Muscle layer of colon (tissue), 2 donors: ENCODE data around the gene NQO1.
"Not testable (repeated sequence)": the region's sequence is repeated elsewhere in the genome, so short reads cannot be mapped to it uniquely, and the experiment has no call there.

Experiments used
- H3K27ac ChIP-seq: one replicate; pipeline ENCODE4 v1.7.0; 2013; ENCODE audit warnings: low read depth, mild to moderate bottlenecking, low read length, moderate library complexity
- H3K27me3 ChIP-seq, 2 donors: one replicate each; pipeline ENCODE4 v1.7.0; 2013; ENCODE audit warnings: low read length in 2 of 2, mild to moderate bottlenecking in 2 of 2; ENCODE audit not compliant: insufficient read depth in 2 of 2, control insufficient read depth in 1 of 2
- H3K36me3 ChIP-seq: one replicate; pipeline ENCODE4 v1.7.0; 2013; ENCODE audit warnings: mild to moderate bottlenecking, low read length; ENCODE audit not compliant: insufficient read depth
- H3K4me1 ChIP-seq: one replicate; pipeline ENCODE4 v1.7.0; 2013; ENCODE audit warnings: mild to moderate bottlenecking, low read length; ENCODE audit not compliant: insufficient read depth
- H3K4me3 ChIP-seq, 2 donors: one replicate each; pipeline ENCODE4 v1.7.0; 2013; ENCODE audit warnings: low read length in 2 of 2, low read depth in 1 of 2, mild to moderate bottlenecking in 1 of 2, moderate library complexity in 1 of 2
- H3K9ac ChIP-seq: one replicate; pipeline ENCODE4 v1.7.0; 2013; ENCODE audit warnings: low read length
- H3K9me3 ChIP-seq: one replicate; pipeline ENCODE4 v1.7.0; 2013; ENCODE audit warnings: mild to moderate bottlenecking, low read length
- donor health status: abdominal sarcoma.
- donor health status: Adenocarcinoma of cecum.

Gene NQO1

DNA sequence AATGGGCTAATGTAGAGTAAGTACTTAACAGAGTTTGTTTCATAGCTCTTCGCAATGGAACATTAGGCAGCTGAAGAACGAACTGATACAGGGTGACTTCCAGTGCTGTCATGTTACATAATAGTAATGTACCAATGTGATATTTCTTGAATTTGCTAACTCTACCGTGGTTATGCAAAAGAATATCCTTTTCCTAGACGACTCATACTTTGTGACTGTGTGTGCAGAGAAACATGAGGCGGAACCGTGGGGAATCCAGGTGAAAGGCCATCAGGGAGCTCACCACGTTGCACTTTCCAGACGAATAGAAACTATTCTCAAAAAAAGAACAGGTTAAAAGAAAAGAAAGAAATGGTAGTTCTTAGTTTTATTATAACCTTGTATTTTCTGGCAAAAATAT, 15.2 kb upstream of the NQO1 start:
- Histone ChIP-seq H3K4me3 (no peak overlapping the region), H3K9me3 (no peaks in the 10 kb centered on the region), H3K27me3 (no peaks in the 10 kb centered on the region), H3K4me1 (no peaks in the 10 kb centered on the region), H3K36me3 (peaks cover 54% of the 10 kb centered on the region), H3K27ac (no peak overlapping the region), H3K9ac (no peak overlapping the region)

DNA sequence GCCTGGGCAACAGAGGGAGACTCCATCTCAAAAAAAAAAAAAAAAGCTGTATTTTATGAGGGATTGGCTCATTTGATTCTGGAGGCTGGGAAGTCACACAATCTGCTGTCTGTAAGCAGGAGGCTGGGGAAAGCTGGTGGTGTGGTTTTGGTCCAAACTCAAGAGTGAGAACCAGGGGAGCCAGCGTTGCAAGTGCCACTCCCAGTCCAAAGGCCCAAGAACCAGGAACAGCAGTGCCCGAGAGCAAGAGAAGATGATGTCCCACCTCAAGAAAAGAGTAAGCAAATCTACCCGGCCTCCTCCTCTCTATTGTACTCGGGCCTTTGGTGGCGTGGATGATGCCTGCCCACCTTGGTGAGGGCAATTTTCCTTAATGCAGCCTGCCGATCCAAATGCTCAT, 5.7 kb upstream of the NQO1 start:
- no peak overlapping the region for H3K4me3 ChIP-seq
- H3K4me1 ChIP-seq = peaks cover 6% of the 10 kb centered on the region
- H3K27me3 ChIP-seq = no peaks in the 10 kb centered on the region
- H3K9ac ChIP-seq = no peak overlapping the region
- no peaks in the 10 kb centered on the region for H3K9me3 ChIP-seq
- H3K27ac ChIP-seq = no peak overlapping the region
- no peaks in the 10 kb centered on the region for H3K36me3 ChIP-seq

- not testable (repeated sequence) for H3K4me3 ChIP-seq, H3K9me3 ChIP-seq, H3K9ac ChIP-seq, H3K27ac ChIP-seq, H3K27me3 ChIP-seq, H3K36me3 ChIP-seq
- peaks cover 11% of the 10 kb centered on the region for H3K4me1 ChIP-seq
Observed at GRCh38 chr16:69731280-69731679, 4.9 kb upstream of the NQO1 start.

- not testable (repeated sequence) for H3K9me3 ChIP-seq, H3K9ac ChIP-seq, H3K27ac ChIP-seq, H3K4me3 ChIP-seq, H3K27me3 ChIP-seq, H3K36me3 ChIP-seq
- peaks cover 14% of the 10 kb centered on the region for H3K4me1 ChIP-seq
Observed at GRCh38 chr16:69729030-69729429, 2.7 kb upstream of the NQO1 start.

- H3K27ac ChIP-seq = no peak overlapping the region
- no peak overlapping the region for H3K9ac ChIP-seq
- H3K36me3 ChIP-seq = no peaks in the 10 kb centered on the region
- no peaks in the 10 kb centered on the region for H3K9me3 ChIP-seq
- no peaks in the 10 kb centered on the region for H3K27me3 ChIP-seq
- peaks cover 14% of the 10 kb centered on the region for H3K4me1 ChIP-seq
- no peak overlapping the region for H3K4me3 ChIP-seq
Observed at GRCh38 chr16:69727916-69728270, 1.5 kb upstream of the NQO1 start.

DNA sequence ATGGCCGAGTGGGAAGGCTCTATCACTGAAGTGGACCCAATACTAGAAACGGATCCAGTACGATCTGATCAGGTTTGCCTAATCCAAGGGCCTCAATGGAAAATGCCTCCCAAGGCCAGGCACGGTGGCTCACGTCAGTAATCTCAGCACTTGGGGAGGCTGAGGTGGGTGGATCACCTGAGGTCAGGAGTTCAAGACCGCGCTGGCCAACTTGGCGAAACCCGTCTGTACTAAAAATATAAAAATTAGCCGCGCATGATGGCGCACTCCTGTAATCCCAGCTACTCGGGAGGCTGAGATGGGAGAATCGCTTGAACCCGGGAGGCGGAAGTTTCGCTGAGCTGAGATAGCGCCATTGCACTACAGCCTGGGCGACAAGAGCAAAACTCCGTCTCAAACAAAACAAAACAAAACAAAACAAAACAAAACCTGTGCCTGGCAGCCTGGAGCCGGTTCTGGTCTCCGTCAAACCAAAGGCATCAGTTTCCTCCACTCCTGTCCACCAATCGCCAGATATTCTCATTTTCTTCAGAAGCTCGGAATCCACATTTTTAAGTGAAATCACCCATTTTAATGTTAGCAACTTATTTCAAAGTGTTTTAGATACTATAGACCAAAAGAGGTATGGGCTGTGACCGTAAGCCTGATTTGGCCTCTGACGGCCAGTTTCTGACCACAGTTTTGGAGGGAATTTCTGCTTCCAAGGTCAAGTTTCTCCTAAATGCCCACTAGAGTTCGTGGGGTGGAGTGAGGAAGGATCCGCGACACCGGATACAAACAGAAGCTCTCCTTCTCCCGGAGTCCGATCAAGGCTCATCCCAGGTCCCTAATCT, 664 bp downstream of the NQO1 start:
- H3K4me3 ChIP-seq = peak overlapping the region; percentile 45 to 70
- H3K4me1 ChIP-seq = peaks cover 14% of the 10 kb centered on the region
- peak overlapping the region; percentile 44 for H3K9ac ChIP-seq
- H3K27me3 ChIP-seq = no peaks in the 10 kb centered on the region
- H3K9me3 ChIP-seq = no peaks in the 10 kb centered on the region
- H3K27ac ChIP-seq = peak overlapping the region; percentile 48
- H3K36me3 ChIP-seq = no peaks in the 10 kb centered on the region

- no peak overlapping the region for H3K9ac ChIP-seq
- no peak overlapping the region for H3K4me3 ChIP-seq
- peaks cover 14% of the 10 kb centered on the region for H3K4me1 ChIP-seq
Observed at GRCh38 chr16:69724981-69725479, 1.3 kb downstream of the NQO1 start.

GRCh38 chr16:69724414-69724873, 1.9 kb downstream of the NQO1 start:
- H3K4me1 ChIP-seq = peaks cover 14% of the 10 kb centered on the region
- no peak overlapping the region for H3K9ac ChIP-seq
- H3K27me3 ChIP-seq = no peaks in the 10 kb centered on the region
- H3K36me3 ChIP-seq = no peaks in the 10 kb centered on the region
- H3K9me3 ChIP-seq = no peaks in the 10 kb centered on the region
- no peak overlapping the region for H3K27ac ChIP-seq
- no peak overlapping the region for H3K4me3 ChIP-seq

More at GRCh38 chr16:69724981-69725479, 1.3 kb downstream of the NQO1 start:
- H3K27me3 ChIP-seq = no peaks in the 10 kb centered on the region
- H3K27ac ChIP-seq = peak overlapping the region; percentile 3
- no peaks in the 10 kb centered on the region for H3K9me3 ChIP-seq
- no peaks in the 10 kb centered on the region for H3K36me3 ChIP-seq

DNA sequence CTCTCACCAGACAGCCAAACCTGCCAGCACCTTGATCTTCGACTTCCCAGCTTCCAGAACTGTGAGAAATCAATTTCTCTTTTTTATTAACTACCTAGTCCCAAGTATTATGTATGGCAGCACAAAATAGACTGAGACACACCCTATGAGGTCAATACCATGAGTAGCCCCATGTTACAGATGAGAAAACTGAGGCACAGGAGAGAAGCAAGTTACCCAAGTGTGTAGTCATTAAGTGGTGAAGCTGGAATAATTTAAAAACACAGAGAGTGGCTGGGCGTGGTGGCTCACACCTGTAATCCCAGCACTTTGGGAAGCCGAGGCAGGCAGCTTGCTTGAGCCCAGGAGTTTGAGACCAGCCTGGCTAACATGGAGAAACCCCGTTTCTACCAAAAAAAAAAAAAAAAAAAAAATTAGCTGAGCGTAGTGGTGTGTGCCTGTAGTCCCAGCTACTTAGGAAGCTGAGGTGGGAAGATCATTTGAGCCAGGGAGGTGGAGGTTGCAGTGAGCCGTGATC, 4.9 kb downstream of the NQO1 start:
- Histone ChIP-seq H3K4me1 (peaks cover 3% of the 10 kb centered on the region), H3K27me3 (no peaks in the 10 kb centered on the region), H3K9ac (no peak overlapping the region), H3K9me3 (no peaks in the 10 kb centered on the region), H3K4me3 (no peak overlapping the region), H3K27ac (no peak overlapping the region), H3K36me3 (peaks cover 8% of the 10 kb centered on the region)

GRCh38 chr16:69720822-69721430, 5.4 kb downstream of the NQO1 start:
- Histone ChIP-seq H3K27me3 (no peaks in the 10 kb centered on the region), H3K36me3 (peaks cover 8% of the 10 kb centered on the region), H3K4me3 (no peak overlapping the region), H3K9me3 (no peaks in the 10 kb centered on the region), H3K27ac (no peak overlapping the region), H3K9ac (no peak overlapping the region), H3K4me1 (peaks cover 2% of the 10 kb centered on the region)

- Histone ChIP-seq H3K36me3 (peaks cover 15% of the 10 kb centered on the region), H3K27ac (no peak overlapping the region), H3K9ac (no peak overlapping the region), H3K9me3 (no peaks in the 10 kb centered on the region), H3K4me1 (no peaks in the 10 kb centered on the region), H3K27me3 (no peaks in the 10 kb centered on the region), H3K4me3 (no peak overlapping the region)
Observed at GRCh38 chr16:69718111-69718764, 8.1 kb downstream of the NQO1 start.
